Activated T-cell treated with anti-CD3 and anti-CD28 coated beads for 1 hour (primary cell): Measurements from ENCODE around the gene TTC4.

ENCODE experiments used
- DNase-seq: peaks from one replicate; pipeline ENCODE4 v3.0.0-alpha.2; 2020; ENCODE audit warnings: low read depth

TTC4 gene

DNA sequence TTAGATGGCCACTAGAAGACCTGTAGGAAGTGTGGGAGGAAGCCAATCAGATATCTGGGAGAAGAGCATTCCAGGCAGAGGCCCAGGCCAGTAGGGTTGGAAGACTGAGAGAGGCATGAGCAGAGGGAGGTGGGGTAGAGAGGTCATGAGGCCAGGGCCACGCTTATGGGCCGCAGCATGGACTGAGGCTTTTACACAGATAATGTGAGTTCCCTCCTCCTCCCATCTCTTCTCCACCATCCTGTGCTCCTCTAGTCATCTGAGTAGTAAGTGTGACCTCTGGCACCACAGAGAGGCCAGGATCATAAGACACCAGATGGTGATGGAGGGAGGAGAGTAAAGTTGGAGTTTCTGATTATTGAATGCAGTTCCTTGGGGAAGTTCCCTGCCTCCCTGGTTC lies 68.4 kb downstream of the TTC4 start:
- DNase-seq = no peak

DNA sequence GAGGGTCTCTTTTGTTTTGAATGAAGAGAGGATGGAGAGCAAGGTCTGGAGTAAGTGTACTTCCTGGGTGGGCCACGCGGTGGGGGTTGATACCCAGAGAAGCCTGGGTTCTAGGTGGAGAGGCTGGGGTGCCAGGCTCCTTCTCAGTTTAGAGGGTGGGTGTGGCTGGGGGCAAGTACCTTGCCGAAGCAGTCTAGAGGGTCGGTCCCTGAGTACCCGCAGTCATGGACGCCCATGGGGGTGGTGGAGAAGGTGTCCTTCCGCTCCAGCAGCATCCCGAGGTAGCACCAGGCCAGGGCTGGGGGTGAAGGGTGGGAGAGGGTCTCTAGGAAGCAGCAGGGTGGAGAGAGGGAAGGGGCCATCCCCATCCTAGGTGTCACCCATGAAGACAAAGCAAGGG lies 71.1 kb downstream of the TTC4 start:
- DNase-seq = no peak

DNA sequence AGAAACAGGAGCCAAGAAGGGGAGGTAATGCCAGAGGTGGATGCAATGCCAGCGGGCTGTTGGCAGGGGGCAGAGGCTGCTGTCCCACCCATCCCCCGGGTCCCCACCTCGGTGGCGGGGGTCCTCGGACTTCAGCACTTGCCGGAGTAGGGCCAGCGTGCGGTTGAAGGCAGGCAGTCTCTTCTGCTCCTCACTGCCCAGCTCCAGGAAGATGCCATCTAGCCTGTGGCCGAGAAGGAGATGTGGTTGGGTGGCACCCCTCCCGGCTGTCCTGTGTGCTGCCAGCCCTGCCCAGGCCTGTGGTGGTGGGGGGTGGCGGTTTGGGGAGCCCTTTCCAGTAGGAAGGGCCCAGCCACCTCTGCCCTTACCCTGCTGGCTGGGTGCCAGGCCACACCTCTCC lies 71.9 kb downstream of the TTC4 start:
- no peak for DNase-seq

DNA sequence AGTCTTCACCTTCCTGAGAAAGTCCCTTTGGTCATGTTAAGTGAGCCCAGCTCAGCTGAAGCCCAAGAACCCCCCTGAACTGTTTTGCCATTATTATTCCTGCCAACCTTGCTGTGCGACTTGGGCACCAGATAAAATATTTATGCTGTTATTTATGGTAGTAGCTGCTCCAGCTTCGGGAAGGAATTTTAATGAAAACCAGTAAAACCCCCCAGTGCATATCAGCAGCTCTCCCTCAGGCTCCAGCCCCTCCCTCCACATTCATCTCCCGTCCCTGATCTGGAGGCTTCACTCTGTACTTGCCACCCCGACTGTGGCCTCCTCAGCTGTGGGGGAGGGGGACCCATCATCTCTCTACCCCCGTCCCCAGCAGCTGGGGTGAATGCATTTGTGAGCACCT lies 72.8 kb downstream of the TTC4 start:
- no peak for DNase-seq

DNA sequence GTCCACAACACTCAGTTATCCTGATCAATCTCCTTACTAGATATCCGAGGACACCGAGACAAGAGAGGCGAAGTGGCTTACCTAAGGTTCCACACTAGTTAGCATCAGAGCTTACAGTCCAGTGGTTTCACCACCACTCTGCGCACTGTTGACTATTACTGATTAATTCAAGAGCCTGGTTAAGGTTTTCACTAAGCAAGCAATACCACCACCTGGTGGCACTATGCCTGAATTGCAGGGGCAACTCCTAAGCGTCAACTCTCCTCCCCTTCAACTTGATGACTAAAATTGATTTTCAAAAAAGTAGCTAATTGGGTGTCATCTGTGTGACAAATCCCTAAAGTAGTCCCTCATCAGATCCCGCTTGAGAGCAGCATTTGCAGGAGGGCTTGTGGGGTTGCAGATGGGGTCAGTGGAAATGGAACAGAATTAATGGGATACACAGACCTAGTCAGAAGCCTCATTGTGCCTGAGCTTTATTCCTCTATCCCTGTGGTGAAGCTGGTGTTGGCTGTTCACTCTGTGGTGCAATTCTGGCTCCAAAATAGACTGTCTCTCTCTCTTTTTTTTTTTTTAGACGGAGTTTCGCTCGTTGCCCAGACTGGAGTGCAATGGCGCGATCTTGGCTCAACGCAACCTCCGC lies 76.3 kb downstream of the TTC4 start:
- DNase-seq = no peak
